Measurements from ENCODE around the gene APOL6. TPM values are rescaled to one million over a fixed set of nuclear protein-coding genes. Genes with fewer than 3 reads are reported as not detected.

The APOL6 gene
- total and polyA plus RNA-seq, 2 experiments from 2014 or later: 2.7 to 19.6 TPM

Other genes starting within 250 kb of the APOL6 start
- 16.0 and 36.1 TPM in 2 replicates for gene MCM5, start 248.3 kb upstream of the APOL6 start, total RNA-seq
- 21.7 and 24.4 TPM in 2 replicates for gene MCM5, start 248.3 kb upstream of the APOL6 start, polyA plus RNA-seq
- 0.88 and 1.3 TPM in 2 replicates for gene RASD2, start 107.6 kb upstream of the APOL6 start, total RNA-seq
- gene RASD2, start 107.6 kb upstream of the APOL6 start, polyA plus RNA-seq: 12.7 and 13.5 TPM in 2 replicates
- gene MB, start 31.1 kb upstream of the APOL6 start, total RNA-seq: not detected in 2 replicates
- 0.64 and 0.75 TPM in 2 replicates for gene MB, start 31.1 kb upstream of the APOL6 start, polyA plus RNA-seq
- not detected in 2 replicates for gene APOL5, start 69.4 kb downstream of the APOL6 start, total RNA-seq
- not detected in 2 replicates for gene APOL5, start 69.4 kb downstream of the APOL6 start, polyA plus RNA-seq